Transverse colon (tissue), 3 donors: ENCODE results near the gene CDK11A.

ENCODE experiments used
- CTCF ChIP-seq, 5 experiments: fragments of 200-600 bp in 3 of 5; fragments of 450-650 bp in 2 of 5; sonication (generic) in 3 of 5; IDR thresholded peaks; 1 replicate in 2 of 5; 2 replicates in 3 of 5; pipeline ENCODE4 v1.5.1; 2016 to 2017; ENCODE audit warnings: antibody characterized with exemption in 5 of 5, inconsistent platforms in 3 of 5, mild to moderate bottlenecking in 2 of 5, moderate library complexity in 1 of 5
- EP300 ChIP-seq: sonication (generic); formaldehyde crosslinking; IDR thresholded peaks from one replicate; pipeline ENCODE4 v1.6.1; 2017; ENCODE audit warnings: antibody characterized with exemption, low read depth
- POLR2A ChIP-seq: fragments of 450-650 bp; IDR thresholded peaks from one replicate; pipeline ENCODE4 v1.6.1; 2016; ENCODE audit warnings: antibody characterized with exemption, mild to moderate bottlenecking, moderate library complexity

GRCh38 chr1:1669468-1670440, 54.4 kb downstream of the CDK11A start:
- TF ChIP-seq CTCF (IDR thresholded peaks at IDR 0.05) = no peak
- no peak for TF ChIP-seq POLR2A
- TF ChIP-seq EP300 = no peak
